HG03039 (cell line): ENCODE data around the gene RBMS3.
"Not testable (repeated sequence)": the region's sequence is repeated elsewhere in the genome, so short reads cannot be mapped to it uniquely, and the experiment has no call there.

Source experiments
- ATAC-seq: cut with Tn5 transposase; IDR thresholded peaks from one replicate; pipeline ENCODE4 v1.9.1; 2021; ENCODE audit warnings: mild to moderate bottlenecking, moderate library complexity; ENCODE audit not compliant: unreplicated experiment

Gene RBMS3

DNA sequence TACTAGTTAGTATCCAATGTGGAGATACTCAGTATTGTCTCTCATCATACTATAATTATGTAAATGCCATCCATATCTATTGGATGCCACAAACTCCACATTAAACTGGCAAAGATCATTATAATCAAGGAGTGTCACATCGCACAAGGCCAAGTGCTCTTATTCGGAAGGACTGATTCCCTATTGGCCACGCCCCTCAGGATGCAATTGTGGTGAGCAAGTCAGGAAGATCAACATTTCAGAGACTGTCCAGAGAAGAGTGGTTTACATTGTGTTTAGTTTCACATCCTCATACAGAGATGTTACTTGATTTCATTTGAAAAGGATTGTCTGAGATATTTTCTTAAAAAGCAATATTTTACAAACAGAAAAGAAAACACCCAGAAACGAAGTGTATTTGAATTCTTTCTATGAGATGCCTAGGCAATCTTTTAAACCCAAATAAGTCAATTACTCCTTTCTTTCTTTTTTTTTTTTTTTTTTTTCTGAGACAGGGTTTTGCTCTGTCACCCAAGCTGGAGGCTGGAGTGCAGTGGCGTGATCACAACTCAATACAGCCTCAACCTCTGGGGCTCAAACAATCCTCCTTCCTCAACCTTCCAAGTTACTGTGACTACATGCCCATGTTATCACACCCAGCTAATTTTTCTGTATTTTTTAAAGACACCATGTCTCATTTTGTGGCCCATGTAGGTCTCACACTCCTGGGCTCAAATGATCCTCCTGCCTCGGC is 369.1 kb downstream of the RBMS3 start:
- ATAC-seq: no peak

DNA sequence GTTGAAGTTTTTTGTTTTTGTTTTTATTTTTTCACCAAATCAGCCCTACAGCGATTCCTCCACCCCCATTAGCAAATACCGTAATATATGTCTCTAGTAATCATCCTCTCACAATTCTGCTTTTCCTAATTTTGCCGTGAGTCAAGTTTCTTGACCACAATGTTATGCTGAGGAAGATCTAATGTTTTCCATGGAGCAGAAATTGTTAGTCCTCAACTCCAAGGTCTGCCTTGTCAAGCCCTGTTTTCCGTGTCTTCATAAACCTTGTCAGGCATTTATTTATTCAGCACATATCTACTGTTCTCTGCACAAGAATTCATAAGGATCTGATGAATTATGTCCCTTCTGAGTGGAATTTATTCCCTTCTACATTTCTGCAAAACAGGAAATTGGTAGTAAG is 372.8 kb downstream of the RBMS3 start:
- ATAC-seq: no peak

DNA sequence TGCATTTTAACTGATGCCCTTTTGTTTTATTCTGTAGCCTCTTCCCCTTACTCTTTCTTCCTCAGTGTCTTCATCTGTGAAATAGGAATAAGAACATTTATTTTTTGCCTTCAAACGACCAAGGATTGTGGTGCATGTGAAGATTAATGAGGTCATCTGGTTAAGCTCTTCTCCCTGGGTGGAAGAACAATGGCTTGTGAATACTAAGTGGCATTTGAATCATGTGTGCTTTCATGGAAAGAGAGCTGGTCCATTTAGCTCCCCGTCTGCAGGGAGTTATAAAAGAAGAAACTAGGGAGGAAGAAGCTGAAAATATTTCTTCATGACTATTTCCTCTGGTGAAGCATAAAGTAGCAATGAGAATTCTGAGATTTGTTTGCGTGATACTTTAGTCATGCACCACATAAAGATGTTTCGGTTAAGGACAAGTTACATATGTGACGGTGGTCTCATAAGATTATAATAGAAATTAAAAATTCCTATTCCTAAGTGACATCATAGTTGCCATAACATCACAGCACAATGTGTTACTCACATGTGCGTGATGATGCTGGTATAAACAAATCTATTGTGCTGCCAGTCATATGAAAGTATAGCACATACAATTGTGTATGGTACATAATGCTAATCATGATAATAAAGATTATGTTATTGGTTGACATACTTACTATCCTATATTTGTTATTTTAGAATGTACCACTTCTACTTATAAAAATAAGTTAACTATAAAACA is 374.3 kb downstream of the RBMS3 start:
- no peak for ATAC-seq

DNA sequence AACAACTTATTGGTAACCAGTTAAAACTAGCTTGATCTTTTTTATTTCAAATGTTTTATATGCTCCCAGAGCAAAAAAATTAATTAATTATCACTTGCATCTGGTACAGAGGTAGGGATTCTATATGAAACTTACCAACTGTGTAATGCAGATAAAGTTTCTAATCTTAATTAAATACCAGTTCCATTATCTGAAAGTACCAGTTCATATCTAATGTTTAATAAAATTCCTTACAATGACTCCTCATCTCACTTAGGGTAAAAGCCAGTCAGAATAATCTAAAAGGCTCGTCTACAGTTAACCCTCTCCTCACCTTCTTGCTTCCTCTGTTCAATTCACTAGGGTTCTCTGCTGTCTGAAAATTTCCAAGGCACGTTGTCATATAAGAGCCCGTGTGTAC is 384.8 kb downstream of the RBMS3 start:
- no peak for ATAC-seq

DNA sequence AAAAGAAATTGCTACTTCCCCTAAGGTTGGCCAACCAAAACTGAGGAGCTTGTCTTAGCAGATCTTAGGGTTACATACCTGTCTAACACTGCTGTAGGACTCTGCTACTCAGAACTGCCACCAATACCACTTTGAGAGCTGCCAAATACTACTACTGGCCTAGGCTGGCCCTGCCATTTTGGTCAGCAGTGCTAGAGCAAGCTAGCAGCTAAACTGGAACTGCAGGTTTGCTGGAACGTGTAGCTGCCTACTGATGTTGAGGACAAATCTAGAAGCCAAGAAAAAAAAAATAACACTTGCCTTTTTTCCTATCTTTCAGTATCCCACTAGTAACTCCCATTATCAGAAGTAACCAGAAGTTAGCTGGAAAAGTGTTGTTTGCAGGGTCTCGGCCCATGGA is 387.4 kb downstream of the RBMS3 start:
- ATAC-seq: no peak

DNA sequence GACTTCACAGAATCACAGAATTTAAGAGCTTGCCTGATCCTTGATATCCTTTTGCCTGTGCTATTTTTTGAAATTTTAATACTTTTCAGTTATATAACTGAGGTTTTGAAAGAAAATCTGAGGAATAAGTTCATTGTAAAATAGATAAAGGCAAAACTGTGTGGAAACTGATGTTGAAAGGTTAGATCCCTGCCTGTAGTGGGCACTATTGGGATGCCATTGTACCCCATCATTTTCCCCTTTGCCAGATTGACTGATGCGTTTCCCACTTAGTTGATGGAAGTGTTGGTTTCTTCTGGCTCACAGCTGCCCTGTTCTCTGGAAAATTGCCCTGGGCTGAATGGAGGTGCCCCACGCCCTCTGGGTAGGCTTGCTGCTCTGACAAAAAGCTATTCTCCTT is 387.9 kb downstream of the RBMS3 start:
- no peak for ATAC-seq

DNA sequence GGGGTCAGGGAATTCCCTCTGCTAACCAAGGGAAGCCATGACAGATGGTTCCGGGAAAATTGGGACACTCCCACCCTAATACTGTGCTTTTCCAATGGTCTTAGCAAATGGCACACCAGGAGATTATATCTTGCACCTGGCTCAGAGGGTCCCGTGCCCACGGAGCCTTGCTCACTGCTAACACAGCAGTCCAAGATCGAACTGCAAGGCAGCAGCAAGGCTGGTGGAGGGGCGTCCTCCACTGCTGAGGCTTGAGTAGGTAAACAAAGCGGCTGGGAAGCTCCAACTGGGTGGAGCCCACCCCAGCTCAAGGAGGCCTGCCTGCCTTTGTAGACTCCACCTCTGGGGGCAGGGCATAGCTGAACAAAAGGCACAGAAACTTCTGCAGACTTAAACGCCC is 389.6 kb downstream of the RBMS3 start:
- not testable (repeated sequence) for ATAC-seq

DNA sequence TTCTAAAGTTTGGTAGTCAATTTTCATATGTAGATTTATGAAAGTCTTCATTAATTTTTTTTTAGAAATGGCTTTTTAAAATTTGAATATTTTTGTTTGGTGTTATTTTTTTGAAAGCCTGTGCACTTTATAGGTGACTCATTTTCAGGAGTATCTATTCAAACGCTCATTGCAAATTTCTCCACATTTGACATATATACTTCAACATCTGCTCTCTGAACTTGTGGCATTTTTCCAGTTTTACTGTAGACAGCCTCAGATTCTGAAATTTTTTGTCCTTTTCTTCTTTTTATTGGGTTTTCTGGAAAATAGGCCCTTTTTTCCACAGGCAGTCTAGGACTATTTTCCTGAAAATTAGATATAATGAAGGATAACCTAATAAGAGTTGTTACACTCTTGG is 396.6 kb downstream of the RBMS3 start:
- ATAC-seq: no peak

DNA sequence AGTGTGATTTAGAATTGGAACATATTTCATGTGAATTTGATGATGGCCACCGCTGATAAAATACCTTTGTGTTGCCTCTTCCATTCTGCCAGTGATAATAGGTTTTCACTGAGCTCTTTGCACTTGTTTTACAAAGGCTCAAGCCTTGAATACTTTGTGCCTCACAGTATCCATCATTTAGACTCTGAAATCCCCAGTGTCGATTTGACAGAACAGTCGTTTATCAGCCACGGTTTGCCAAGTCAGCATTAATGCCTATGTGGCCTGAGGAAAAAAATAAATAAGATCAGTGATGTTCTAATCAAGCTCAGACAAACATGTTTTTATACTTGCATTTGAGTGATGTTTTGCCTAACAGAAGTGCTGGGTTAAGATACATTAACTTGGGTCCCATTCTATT is 399.1 kb downstream of the RBMS3 start:
- ATAC-seq: no peak

DNA sequence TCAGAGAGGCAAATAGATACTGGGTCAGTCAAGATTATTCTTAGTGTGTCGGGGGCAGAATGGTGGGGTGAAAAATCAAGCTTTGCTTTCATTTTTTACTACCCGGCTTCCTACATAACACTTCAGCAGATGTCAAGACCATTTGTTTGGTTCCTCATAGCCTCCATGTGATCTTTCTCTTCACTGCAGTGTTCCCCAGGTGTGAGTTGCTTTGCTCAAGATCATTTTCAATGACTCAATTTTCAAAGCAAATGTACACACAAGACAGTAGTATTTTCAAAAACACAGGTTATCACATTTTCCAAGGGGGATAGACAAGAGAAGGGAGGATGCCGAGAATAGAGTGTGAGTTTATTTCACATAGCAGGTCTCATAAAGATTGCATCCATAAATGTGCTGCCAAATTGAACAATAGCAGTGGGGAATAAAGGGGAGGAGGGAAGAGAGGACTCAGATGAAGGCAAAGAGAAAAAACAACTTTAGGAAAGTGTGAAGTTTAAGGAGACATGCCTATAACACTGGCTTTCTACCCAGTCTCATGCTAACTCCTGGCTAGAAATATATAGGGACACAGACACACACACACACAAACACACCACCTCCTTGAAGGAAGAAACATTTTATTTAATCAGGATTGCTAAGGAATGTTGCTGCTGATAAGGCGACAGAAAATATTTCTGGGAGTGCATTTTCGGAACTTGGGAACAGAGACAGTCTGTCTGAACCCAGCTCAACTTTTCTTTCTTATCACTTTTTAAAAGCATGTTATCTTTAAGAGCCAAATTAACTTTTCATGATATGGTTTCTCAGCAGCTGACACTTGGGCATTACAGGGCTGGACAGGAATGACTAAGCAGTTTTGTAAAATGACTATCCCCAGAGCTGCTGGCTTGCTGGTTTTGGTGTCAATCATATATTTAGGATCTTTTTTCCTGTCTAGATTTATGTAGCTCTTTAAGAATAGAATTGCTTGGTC is 402.4 kb downstream of the RBMS3 start:
- ATAC-seq: peak; percentile 62

DNA sequence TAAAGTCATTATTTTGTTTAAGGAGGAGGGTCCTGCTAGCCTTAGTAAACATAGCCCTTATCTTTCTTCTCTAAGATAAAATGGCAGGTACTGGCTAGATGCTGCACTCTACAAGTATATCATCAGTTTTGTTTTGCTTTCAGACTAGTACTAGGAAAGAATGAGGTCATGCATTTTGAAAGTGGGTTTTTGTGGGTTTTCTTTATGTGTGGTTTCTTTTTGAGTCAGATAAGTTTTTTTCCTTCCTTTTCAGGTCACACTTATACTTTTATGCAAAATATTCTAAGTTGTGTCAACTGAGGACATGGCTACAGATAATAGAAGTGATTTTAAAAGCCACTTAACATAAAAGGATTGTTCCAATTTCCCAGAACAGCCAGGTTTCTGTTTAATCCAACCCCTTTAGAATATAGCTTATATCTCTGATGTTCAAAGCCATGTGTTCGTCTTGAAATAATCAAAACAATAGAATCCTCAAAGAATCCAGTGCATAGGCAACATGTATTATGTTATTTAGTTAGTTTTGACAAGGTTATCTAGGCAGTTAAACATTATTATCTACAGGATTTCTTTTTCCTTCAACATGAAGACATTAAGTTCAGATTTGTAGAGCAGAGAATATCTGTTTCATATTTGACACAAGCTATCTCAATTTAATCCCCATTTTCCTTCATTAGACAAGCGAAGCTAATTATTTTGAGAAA is 406.2 kb downstream of the RBMS3 start:
- ATAC-seq: peak; percentile 97

DNA sequence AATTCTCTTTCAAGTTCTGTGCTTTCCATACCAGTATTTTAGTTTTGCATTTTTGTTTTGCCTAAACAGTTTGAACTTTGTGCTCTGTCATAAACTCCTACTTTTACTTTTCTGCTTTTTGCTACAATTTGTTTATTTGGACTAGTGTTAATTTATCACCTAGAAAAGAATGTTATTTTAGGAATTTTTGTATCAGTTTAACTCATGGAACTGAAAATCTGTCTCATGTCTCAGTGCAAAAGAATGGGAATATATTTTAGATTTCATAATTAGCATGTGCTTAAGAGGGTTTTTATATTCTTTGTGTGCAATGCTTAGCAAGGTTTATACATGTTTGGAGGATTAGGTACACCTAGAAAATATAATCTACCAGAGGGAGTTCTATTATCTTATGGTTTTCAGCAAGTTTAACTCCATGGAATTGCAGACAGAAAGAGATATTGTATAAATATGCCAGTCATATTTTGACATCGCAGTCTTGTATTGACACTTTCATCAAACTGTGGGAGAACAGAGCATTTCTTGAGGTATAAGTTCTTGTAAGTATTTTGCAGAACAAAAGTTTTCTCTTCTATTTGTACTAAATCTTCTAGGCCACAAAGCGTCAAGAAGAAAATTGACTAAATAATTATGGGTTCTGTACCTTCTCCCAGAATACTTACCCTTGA is 409.9 kb downstream of the RBMS3 start:
- no peak for ATAC-seq

DNA sequence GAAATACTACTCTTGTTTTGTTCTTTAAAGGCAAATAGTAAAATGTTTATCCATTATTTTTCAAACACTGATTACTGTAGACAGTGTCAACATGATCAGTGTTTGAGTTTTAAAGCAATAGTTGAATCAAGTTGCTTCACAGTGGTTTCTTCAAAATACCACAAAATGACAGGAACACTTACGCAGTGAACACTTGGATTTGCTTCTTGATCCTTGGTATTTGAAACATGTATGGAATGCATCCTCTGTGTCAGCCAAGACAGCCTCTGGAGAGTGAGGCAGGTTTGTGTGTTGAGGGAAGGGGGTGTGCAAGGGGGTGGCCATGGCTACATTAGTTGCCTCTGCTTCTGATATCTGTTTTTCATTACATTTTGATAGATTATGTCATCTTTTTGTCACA is 413.0 kb downstream of the RBMS3 start:
- ATAC-seq: no peak

DNA sequence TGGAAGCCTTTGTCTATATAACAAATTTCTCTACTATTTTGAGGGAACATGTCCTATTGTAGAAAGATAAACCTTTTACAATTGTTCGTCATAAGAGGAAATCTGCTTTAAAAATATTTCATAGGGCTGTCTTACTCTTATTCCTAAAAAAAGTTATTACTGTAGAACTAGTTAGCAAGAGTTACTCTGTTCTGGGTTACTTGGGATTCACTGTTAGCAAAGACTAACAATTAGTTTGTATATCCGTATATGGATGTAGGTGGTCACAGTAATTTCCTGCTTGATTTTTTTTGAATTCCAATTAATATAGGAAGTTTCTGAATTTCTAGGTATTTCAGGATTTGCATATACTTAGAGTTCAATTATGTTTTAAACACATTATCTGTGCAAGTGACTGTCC is 413.5 kb downstream of the RBMS3 start:
- no peak for ATAC-seq

DNA sequence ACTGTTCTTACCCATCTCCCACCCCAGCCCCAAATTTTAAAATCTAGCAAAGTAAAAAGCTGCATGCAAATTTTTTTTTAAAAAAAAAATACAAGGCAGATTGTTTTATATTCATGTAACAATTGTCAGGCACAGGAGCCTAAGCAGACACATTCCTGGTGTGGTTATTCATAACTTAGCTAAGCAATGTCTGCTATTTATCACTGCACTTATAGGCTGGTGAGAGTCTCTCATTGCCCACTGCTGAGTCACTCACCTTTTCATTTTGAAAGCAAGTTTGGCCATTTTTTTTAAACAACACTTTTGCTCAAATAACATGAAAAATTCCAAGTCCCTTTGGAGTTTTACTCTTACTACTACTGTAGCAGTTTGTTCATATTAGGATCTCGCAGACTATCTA is 413.9 kb downstream of the RBMS3 start:
- ATAC-seq: no peak

DNA sequence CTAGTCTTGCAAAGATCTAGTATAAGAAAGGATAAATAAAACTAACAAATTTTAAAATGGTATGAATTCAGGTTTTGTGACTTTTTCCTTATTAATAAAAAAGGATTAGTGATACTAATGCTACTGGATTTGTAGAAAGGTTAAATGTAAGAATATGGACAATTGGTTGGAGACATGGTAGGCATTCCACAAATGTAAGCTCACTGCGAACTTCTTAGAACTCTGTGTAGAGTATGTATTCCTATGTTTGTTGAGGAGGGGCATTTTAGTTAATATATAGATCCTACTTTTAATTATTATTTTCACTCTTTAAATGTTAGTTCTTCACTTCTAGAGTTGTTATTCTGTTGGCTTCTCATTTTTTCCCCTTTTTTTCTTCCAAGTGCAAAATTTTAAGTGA is 414.3 kb downstream of the RBMS3 start:
- no peak for ATAC-seq

DNA sequence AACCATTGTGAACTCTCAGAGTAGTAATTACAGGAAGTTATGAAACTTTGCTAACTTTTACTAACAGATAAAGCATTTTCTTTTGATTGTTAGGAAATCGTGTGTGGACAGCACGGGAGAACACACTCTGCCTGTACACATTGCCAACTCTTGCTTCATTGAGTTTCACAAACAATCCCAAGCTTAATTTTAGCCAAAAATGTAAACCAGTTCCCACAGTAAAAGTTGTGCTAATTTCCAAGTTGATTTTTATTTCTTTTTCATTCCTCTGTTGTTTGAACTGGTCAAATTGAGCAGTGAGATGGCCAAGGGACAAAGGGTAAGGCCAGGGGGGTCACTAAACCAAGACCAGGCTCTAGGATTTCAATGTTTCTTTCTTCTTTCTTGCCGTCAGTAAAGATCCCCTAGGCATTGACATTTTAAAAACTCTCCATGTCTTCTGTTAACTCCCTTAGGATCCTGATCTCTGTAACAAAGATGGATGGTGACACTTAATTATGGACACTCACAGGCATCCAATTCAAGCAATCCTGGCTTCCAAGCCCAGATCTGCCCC is 414.9 kb downstream of the RBMS3 start:
- ATAC-seq: no peak

DNA sequence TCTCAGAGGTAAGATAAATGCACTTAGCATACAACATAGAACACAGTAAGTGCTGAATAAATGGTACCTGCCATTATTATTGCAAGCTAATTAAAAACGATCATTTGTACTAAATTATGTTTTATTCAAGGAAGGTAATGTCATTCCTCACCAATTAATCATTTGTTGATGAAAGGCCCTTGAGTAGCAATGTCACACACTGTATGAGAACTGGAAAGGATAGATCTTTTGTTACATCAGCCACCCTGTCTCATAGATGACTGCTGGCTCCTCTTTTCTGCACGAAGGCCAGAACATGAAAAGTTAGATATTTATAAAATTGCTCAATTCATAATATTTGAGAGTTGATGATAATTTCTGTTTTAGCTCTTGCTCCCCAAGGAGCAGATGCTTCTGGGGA is 415.4 kb downstream of the RBMS3 start:
- no peak for ATAC-seq

DNA sequence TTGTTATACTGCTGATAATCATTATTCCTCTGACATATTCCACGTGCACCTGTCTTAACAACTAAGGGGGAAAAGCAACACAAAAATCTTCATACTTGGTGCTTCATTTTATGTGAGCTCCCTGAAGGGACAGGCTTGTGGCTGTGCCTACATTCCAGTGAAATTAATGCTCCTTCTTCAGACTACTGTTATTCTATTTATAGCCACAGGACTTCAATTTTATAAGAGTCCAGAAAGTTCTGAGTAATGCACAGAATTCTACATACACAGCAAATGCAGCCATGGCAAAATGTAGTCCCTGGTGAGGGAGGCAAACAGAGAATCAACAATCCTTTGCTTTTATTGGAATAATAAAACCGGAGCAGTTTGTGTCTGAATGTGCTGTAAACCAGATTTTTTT is 417.1 kb downstream of the RBMS3 start:
- no peak for ATAC-seq

DNA sequence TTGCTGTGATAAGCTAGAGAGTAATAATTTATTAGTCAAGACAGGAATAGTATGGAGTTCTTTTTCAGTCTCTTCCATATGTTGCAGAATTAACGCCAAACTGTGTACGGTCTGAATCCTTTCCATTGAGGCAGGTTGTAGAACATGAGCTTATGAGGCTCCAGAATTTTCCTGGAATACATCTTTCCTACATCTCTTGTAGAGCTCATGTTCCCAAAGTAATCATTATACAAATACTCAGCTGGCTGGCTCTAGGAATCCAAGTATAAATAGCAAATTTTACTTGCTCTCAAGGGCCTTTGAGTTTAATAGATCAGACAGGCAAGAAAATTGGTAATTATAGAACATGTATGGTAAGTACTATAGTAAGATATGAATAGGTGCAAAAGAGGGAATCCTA is 419.4 kb downstream of the RBMS3 start:
- ATAC-seq: no peak
